HepG2 (cell line): ENCODE results near the gene CLDN3. TPM values are rescaled to one million over a fixed set of nuclear protein-coding genes. Genes with fewer than 3 reads are reported as not detected.

Experiments
- ATAC-seq: fragments of 200-7000 bp; cut with Tn5 transposase; 3 replicates; pipeline ENCODE4 v1.9.1; 2020; ENCODE audit warnings: mild to moderate bottlenecking, moderate library complexity
- BruUV-seq: library from RNA; stranded (reverse); fragments of 400-500 nt; replicated peaks from 2 replicates; lab custom pipeline; 2021; lab: Mats Ljungman, UMichigan
- CTCF ChIA-PET: fragments of 300-600 bp; formaldehyde crosslinking; extraction: SDS; loops from one replicate; lab custom pipeline; 2021; ENCODE audit warnings: low total read pairs, inconsistent platforms, low intra/inter-chr PET ratio; lab: Yijun Ruan, JAX
- POLR2A ChIA-PET: fragments of 350-600 bp; sonication (Branson Sonifier 250); formaldehyde crosslinking; loops from one replicate; lab custom pipeline; 2020; ENCODE audit warnings: antibody characterized with exemption, inconsistent platforms; lab: Yijun Ruan, JAX
- DNase-seq: peaks from one replicate; pipeline ENCODE4 v3.0.0-alpha.2; 2015; ENCODE audit warnings: low spot score
- FAIRE-seq: peaks from 3 replicates; lab custom pipeline; 2011; peaks lifted over from hg19 to GRCh38; lab: Jason Lieb, UNC
- H2AFZ ChIP-seq: one replicate; pipeline ENCODE4 v1.6.1; 2011; ENCODE audit warnings: low read length, inconsistent platforms
- H3K27ac ChIP-seq: fragments of 300-600 bp; 3 replicates; pipeline ENCODE4 v1.8.0; 2011; ENCODE audit warnings: mixed run types, mild to moderate bottlenecking, mixed read lengths, low read length, inconsistent platforms; ENCODE audit not compliant: insufficient read depth; ENCODE audit errors: extremely low read length
- H3K27me3 ChIP-seq, 2 experiments: fragments of 200-600 bp in 1 of 2; 2 replicates in 1 of 2; 3 replicates in 1 of 2; pipeline versions ENCODE4 v1.6.0 to v1.8.0; 2011; ENCODE audit warnings: low read length in 2 of 2, mild to moderate bottlenecking in 2 of 2, moderate library complexity in 2 of 2, inconsistent platforms in 1 of 2; ENCODE audit not compliant: insufficient read depth in 2 of 2, control insufficient read depth in 1 of 2
- H3K36me3 ChIP-seq, 2 experiments: fragments of 200-600 bp in 1 of 2; replicated peaks in 1 of 2; 2 replicates in 1 of 2; 3 replicates in 1 of 2; pipeline versions ENCODE4 v1.5.1 to v1.8.0; 2011; ENCODE audit warnings: low read length in 2 of 2, inconsistent platforms in 1 of 2; ENCODE audit not compliant: insufficient read depth in 2 of 2, control insufficient read depth in 1 of 2
- H3K4me1 ChIP-seq: 2 replicates; pipeline ENCODE4 v1.5.1; 2012; ENCODE audit warnings: low read length, inconsistent platforms; ENCODE audit not compliant: insufficient read depth
- H3K4me2 ChIP-seq: 2 replicates; pipeline ENCODE4 v1.6.0; 2011; ENCODE audit warnings: low read depth, low read length, inconsistent platforms
- H3K4me3 ChIP-seq, 3 experiments: fragments of 200-600 bp in 1 of 3; sonication (generic), shearing (Covaris generic) in 1 of 3; replicated peaks in 1 of 3; 2 replicates each; pipeline ENCODE4 v1.5.1; 2011 to 2016; ENCODE audit warnings: low read length in 3 of 3, inconsistent platforms in 2 of 3, low read depth in 2 of 3, mild to moderate bottlenecking in 2 of 3, control low read depth in 1 of 3, mixed read lengths in 1 of 3; ENCODE audit not compliant: insufficient read depth in 1 of 3
- H3K79me2 ChIP-seq: one replicate; pipeline ENCODE4 v1.6.1; 2011; ENCODE audit warnings: low read length, inconsistent platforms; ENCODE audit not compliant: insufficient read depth
- H3K9ac ChIP-seq: 2 replicates; pipeline ENCODE4 v1.6.0; 2011; ENCODE audit warnings: mild to moderate bottlenecking, low read depth, low read length, inconsistent platforms; ENCODE audit not compliant: insufficient read depth
- H3K9me3 ChIP-seq: 2 replicates; pipeline ENCODE4 v1.5.1; 2012; ENCODE audit warnings: mild to moderate bottlenecking, low read length
- H4K20me1 ChIP-seq: 2 replicates; pipeline ENCODE4 v1.6.0; 2011; ENCODE audit warnings: inconsistent platforms, mild to moderate bottlenecking, low read length, moderate library complexity; ENCODE audit not compliant: insufficient read depth
- MXD4 ChIP-seq: IDR thresholded peaks from 2 replicates; pipeline ENCODE4 v1.6.1; 2016; ENCODE audit warnings: mild to moderate bottlenecking, missing biosample characterization, missing genetic modification reagents
- POGZ ChIP-seq: sonication (generic); formaldehyde crosslinking; IDR thresholded peaks from 2 replicates; pipeline ENCODE4 v1.4.0; 2020; ENCODE audit warnings: mild to moderate bottlenecking, missing genetic modification reagents
- ZBTB33 ChIP-seq: sonication (generic); formaldehyde crosslinking; IDR thresholded peaks from 2 replicates; pipeline ENCODE4 v1.4.0; 2020; ENCODE audit warnings: missing genetic modification reagents
- ZNF20 ChIP-seq: sonication (generic); formaldehyde crosslinking; IDR thresholded peaks from 2 replicates; pipeline ENCODE4 v1.4.0; 2020; ENCODE audit warnings: mild to moderate bottlenecking, moderate library complexity, missing genetic modification reagents
- ZNF329 ChIP-seq: sonication (generic); formaldehyde crosslinking; IDR thresholded peaks from 2 replicates; pipeline ENCODE4 v1.9.0; 2021; ENCODE audit warnings: low read depth, mild to moderate bottlenecking, missing genetic modification reagents
- ZNF530 ChIP-seq: sonication (generic); formaldehyde crosslinking; IDR thresholded peaks from 2 replicates; pipeline ENCODE4 v1.5.0; 2020; ENCODE audit warnings: low read depth, mild to moderate bottlenecking, missing genetic modification reagents
- WGBS: methylation state at CpG from one replicate; pipeline ENCODE4 v1.1.6; 2017; ENCODE audit warnings: low lambda C conversion rate; 5-methylcytosine and 5-hydroxymethylcytosine counted together
- in situ Hi-C: cut with HindIII; loops from 2 replicates; pipeline ENCODE4 v1.10.0; 2017; ENCODE audit warnings: low pct_unique_long_range_greater_than_20kb; ENCODE audit not compliant: extremely low pct_ligation_motif_present
- intact Hi-C: fragments of 100-400 bp; cut with micrococcal nuclease; formaldehyde crosslinking; loops from one replicate; pipeline ENCODE4 v1.10.0; 2022; ENCODE audit not compliant: unreplicated experiment
- polyA plus RNA-seq, 8 experiments: library from polyadenylated mRNA; depleted of rRNA in 3 of 8; stranded (reverse) in 7 of 8; unstranded in 1 of 8; fragments of >200 nt; fragmentation: Illumina TruSeq in 4 of 8; extraction: Trizol in 4 of 8; gene quantifications; 2 replicates each; pipeline versions ENCODE4 v1.2.1 to v1.2.3, GENCODE V29; 2011 to 2016; ENCODE audit warnings: low read depth in 4 of 8, missing spikeins in 1 of 8, mixed read lengths in 1 of 8; ENCODE audit not compliant: insufficient read depth in 1 of 8
- total RNA-seq, 5 experiments: library from RNA; depleted of rRNA; stranded (reverse); fragments of >200 nt; fragmentation: Illumina TruSeq; extraction: Trizol; gene quantifications; 2 replicates each; pipeline ENCODE4 v1.2.3, GENCODE V29; 2016; ENCODE audit warnings: low read depth in 1 of 5
- TF ChIP-seq, protein P1 (sequence below): sonication (generic); formaldehyde crosslinking; IDR thresholded peaks from 2 replicates; pipeline ENCODE4 v1.4.0; 2020; ENCODE audit warnings: missing genetic modification reagents

The CLDN3 gene
- total and polyA plus RNA-seq, 2 of the 13 experiments (the other 11 are each of a cell fraction or from before 2014, with no cell fraction given) = 0.31 to 0.51 TPM

DNA sequence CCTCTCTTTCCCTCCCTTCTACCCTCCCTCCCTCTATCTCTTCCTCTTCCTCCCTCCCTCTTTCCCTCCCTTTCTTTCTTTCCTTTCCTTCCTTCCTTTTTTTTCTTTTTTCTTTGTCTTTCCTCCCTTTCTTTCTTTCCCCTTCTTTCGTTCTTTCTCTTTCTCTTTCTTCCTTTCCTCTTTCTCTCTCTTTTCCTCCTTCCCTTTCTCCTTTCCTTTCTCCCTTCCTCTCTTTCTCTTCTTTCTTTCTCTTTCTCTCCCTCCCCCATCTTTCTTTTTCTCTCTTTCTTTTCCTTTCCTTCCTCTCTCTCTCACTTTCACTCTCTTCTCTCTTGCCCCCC, 7.4 kb downstream of the CLDN3 start:
- H3K36me3 ChIP-seq = no peaks in the 10 kb centered on the region
- BruUV-seq = no TSS peak
- H3K4me1 ChIP-seq = peaks cover 14% of the 10 kb centered on the region
- ChIA-PET CTCF (no interaction called here), POLR2A (no interaction called here)
- intact Hi-C loops = no loop called here
- TF ChIP-seq ZBTB33 (no peak), POGZ (CRISPR knock-in tag) (no peak), ZNF530 (no peak), ZNF20 (CRISPR knock-in tag) (no peak), ZNF329 (no peak), MXD4 (CRISPR knock-in tag) (no peak)
- TF ChIP-seq, protein P1, sequence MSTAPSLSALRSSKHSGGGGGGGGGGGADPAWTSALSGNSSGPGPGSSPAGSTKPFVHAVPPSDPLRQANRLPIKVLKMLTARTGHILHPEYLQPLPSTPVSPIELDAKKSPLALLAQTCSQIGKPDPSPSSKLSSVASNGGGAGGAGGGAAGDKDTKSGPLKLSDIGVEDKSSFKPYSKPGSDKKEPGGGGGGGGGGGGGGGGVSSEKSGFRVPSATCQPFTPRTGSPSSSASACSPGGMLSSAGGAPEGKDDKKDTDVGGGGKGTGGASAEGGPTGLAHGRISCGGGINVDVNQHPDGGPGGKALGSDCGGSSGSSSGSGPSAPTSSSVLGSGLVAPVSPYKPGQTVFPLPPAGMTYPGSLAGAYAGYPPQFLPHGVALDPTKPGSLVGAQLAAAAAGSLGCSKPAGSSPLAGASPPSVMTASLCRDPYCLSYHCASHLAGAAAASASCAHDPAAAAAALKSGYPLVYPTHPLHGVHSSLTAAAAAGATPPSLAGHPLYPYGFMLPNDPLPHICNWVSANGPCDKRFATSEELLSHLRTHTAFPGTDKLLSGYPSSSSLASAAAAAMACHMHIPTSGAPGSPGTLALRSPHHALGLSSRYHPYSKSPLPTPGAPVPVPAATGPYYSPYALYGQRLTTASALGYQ (CRISPR knock-in tag) = no peak
- DNase-seq = no peak
- H3K4me2 ChIP-seq = no peak overlapping the region
- ATAC-seq = no peak
- FAIRE-seq = no peak
- H3K79me2 ChIP-seq = no peaks in the 10 kb centered on the region
- H3K27ac ChIP-seq = no peak overlapping the region
- H3K27me3 ChIP-seq = no peaks in the 10 kb centered on the region
- H4K20me1 ChIP-seq = no peaks in the 10 kb centered on the region
- in situ Hi-C loops = no loop called here
- H3K9me3 ChIP-seq = no peaks in the 10 kb centered on the region
- H2AFZ ChIP-seq = no peak overlapping the region
- H3K9ac ChIP-seq = no peak overlapping the region
- WGBS = 26% methylated on average over 1 of the region's 1 CpG
- no peak overlapping the region for H3K4me3 ChIP-seq
